ENCODE results near the gene ATG101.

Gene ATG101

DNA sequence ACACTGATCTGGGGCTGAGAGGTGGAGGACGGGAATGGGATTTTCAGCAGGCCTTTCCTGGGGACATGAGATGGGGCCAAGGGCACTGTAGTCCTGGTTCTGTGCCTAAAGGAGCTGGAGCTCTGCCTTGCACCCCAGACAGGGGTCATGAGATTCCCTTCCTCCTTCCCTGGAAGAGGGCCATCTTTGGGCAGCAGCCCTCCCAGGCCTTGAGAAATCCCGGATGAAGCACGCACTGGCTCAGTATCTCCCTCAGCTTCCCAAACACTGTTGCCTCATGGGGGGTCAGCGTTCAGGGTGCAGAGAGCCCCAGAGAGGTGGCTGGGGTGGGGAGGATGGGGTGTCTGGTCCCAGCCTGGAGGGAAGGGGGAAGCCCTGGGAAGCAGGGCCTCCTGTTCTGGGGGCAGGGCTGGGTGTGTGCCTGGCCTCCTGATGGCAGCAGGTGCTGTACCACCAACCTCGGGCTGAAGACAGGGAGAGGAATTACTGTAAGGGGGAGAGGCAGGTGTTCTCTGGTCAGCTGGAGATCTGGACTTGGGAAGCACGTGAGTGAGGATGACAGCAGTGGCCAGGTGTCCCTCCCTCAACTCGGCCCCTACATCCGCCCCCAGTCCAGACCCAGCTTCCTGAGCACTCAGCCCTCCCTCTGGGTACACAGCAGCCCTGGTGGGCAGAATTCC, 26.9 kb upstream of the ATG101 start:
- no peak for DNase-seq (ENCODE audit: low read depth)

DNA sequence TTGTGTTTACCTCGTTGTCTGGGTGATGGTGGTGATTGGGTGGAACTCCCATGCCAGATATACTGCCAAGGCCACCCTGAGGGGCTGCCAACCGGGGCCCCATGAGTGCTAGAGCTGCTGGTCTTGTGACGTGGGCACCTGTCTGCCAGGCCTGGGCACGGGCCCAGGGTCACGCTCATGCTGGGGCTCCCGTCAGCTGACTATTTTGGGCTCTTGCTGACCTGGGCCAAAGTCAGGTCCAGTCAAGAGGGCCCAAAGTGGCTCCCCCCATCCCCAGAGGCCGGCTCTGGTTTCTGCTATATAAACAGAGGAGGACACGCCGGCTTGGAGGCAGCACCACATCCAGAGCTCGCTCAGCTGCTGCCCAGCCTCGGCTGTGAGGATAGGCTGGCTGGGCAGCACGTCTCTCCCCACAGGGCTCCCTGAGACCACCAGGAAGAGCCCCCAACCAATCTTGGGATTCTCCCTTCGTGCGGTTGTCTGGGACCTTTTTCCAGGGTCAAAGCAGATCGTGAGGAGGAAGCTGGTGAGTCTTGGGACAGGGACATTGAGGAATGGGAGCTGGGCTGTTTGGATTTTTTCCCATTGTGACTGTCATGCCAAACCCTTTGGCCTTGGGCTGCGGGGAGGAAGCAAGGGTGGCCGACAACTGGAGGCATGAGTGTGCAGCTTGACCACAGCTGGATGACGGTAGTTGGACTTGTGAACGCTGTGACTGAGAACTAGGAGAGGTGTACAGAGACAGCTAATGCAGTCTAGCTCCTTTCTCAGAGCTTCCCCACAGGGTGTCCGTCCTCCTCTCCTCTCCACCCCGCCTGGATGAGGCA, 26.2 kb upstream of the ATG101 start:
- no peak for DNase-seq (ENCODE audit: low read depth)

GRCh38 chr12:52044292-52044983, 25.3 kb upstream of the ATG101 start:
- DNase-seq (ENCODE audit: low read depth), result no peak

DNA sequence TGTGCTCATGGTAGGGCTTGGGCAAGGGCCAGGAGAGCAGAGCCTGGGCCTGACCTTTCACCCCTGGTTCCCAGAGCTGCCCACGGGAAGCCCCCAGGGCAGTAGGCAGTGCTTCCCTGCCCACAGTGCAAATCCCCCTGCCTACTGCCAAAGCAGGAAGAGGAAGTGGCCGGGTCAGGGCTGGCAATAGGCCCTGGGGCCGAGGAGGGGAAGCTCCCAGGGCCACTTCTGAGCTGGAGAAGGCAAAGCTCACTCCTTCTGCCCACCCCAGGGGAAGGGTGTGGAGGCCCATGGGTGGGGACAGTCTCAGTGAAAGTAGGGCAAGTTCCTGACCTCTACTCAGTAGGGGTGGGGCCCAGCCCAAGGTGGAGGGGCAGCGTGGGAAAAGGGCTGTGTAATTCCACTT, 24.0 kb upstream of the ATG101 start:
- DNase-seq (ENCODE audit: low read depth), result no peak

DNA sequence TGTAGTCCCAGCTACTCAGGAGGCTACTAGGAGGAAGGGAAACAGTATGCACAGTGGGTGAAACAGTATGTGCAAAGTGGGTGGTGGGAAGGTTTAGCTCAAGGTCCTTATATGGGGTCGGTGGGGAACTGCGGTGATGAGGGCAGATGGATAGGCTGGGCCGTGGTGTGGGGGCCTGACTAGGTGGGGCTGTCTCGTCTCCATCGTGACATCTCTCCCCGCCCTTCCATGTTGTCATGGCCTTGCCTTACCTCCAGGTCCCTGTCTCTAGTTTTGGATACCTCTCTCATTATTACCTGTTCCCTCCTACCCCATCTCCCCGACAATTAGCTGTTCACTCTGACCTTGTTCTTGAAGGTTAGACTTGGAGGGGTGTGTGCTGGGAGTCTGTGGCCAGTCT, 22.9 kb upstream of the ATG101 start:
- DNase-seq (ENCODE audit: low read depth), result no peak

DNA sequence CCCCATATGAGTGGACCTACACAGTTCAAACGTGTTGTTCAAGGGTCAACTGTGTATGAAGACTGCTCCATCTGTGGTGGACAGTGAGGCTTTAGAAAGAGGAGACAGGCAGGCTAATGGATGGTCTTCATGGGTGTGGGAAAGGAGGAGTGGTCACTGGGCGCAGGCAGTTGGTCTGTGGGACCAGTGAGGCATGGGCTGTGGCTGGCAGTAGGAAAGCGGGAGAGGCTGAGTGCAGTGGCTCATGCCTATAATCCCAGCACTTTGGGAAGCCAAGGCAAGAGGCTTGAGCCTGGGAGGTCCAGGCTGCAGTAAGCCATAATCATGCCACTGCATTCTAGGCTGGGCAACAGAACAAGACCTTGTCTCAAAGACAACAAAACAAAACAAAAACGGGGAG, 20.5 kb upstream of the ATG101 start:
- no peak for DNase-seq (ENCODE audit: low read depth)

DNA sequence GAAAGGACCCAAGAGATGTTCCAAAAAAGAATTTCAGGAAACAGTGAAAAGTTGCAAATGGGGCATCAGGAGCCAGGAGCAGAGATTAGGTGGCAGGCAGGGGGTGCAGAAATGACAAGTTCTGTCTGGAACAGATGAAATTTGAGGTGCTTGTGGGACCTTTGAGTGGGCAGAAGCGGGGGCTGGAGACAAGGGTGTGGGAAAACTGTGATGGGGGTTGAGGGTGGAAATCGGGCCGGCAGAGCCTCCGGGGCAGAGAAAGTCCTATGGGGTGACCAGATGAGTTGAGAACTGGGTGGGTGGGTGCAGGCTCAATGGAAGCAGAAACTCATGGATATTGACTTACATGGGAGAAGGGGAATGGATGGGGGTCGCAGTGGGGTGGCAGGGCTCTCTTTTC, 20.1 kb upstream of the ATG101 start:
- no peak for DNase-seq (ENCODE audit: low read depth)

DNA sequence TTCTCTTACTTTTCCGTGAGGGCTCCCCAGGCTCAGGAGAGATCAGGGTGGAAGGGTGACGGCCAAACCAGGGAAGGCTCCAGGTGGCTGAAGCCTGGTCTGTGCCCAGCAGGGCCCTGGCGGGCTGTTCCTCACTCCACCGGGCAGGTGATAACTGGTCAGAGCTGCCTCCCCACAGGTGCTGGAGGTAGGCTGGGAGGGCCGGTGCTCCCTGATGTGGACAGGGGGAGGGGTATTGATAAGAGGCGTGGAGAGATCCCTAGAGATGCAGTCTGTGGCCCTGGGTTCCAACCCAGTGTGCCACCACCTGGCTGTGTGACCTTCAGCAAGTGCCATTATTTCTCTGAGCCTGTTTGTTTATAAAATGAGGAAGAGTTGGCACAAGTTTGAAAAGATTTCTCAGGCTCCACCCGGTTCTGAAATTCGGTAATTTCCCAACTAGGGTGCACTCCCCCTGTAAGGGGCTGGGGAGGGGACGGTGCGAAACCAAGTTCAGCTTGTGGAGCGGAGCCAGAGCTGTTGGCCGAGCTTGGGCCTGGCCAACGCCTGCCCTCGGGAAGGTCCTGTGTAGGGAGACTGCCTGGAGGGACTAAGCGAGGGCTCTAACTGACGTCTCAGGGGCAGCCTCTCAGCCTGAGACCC, 19.5 kb upstream of the ATG101 start:
- DNase-seq (ENCODE audit: low read depth), result no peak

GRCh38 chr12:52050758-52051541, 18.8 kb upstream of the ATG101 start, which contains the start of gene NR4A1:
TSS of gene NR4A1 (plus strand) at chr12:52051442. CDS start at chr12:52054329, 2,887 bp downstream.
- peak; percentile 96 for DNase-seq (ENCODE audit: low read depth)

DNA sequence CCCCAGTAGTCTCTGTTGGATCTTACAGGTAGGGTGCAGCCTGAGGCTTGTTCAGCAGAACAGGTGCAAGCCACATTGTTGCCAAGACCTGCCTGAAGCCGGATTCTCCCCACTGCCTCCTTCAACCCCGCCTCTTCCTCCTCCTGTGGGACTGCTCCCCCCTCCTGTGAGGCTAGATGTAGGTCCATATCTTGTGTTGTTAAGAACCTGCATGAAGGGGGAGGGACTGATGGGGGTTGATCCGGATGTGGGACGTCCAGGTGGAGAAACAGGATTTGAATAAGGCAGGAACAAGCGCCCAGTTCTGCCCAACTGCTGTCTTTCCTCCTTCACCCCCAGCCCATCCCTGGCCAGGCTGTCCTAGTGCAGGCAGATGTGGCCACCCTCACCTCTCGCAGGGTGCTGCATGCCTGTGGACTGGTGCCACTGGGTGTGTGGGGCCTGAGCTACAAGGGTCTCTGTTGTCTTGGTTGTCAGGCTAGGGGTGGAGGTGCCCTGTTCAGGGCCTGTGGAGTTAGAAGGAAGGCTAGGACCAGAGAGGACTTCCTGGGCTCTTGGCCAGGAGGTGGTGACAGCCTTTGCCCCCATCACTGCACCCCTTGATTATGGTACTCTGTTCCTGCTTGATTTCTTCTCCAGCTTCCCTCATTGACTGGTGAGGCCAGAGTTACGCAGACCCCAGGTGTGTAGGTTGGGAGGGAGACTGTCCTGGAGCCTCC, 17.2 kb upstream of the ATG101 start:
- no peak for DNase-seq (ENCODE audit: low read depth)

- DNase-seq (ENCODE audit: low read depth), result no peak
Measured at GRCh38 chr12:52053536-52054209, 16.1 kb upstream of the ATG101 start.

- DNase-seq (ENCODE audit: low read depth), result no peak
Measured at GRCh38 chr12:52054231-52054832, 15.4 kb upstream of the ATG101 start.

DNA sequence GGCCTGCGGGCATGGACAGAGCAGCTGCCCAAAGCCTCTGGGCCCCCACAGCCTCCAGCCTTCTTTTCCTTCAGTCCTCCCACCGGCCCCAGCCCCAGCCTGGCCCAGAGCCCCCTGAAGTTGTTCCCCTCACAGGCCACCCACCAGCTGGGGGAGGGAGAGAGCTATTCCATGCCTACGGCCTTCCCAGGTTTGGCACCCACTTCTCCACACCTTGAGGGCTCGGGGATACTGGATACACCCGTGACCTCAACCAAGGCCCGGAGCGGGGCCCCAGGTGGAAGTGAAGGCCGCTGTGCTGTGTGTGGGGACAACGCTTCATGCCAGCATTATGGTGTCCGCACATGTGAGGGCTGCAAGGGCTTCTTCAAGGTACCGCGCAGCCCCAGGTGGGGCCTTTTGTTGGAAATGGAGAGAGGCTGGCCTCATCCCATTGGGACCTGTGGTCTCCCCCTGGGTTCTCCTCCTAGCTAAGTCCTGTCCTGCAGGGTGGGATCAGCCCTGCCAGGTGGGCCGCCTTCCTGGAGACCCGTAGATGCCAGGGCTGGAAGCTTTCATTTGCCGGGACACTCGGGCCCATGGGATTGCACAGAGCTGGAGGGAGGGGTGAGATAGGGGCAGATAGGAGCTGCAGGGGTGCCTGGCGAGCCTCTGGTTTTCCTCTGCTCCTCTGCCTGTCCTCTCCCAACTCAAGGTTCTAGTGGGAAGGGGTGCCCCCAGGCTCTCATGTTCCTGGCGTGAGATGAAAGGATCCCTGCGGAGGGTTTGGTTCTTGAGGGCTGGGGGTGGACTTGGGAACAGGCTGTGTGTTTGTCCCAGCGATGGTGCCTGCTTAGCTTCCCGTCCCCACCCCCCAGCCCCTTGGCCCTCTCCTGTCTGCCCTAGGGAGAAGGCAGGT, 14.7 kb upstream of the ATG101 start:
- DNase-seq (ENCODE audit: low read depth), result no peak

GRCh38 chr12:52055731-52056711, 13.8 kb upstream of the ATG101 start:
- DNase-seq (ENCODE audit: low read depth), result no peak

GRCh38 chr12:52056801-52057637, 12.8 kb upstream of the ATG101 start:
- no peak for DNase-seq (ENCODE audit: low read depth)
